Iris pigment epithelial cell (primary cell): Measurements from ENCODE around the gene MIGA1.
A peak's percentile ranks its signal among the peaks of the same experiment; 100 is the strongest.

Experiments
- DNase-seq: peaks from one replicate; pipeline ENCODE4 v3.0.0-alpha.2; 2011; ENCODE audit warnings: low read depth

Gene MIGA1

GRCh38 chr1:77847621-77848080 lies 68.2 kb downstream of the MIGA1 start:
- DNase-seq: no peak

GRCh38 chr1:77850082-77850481 lies 70.6 kb downstream of the MIGA1 start:
- no peak for DNase-seq

GRCh38 chr1:77857552-77857951 lies 78.1 kb downstream of the MIGA1 start:
- peak; percentile 55 for DNase-seq

- DNase-seq: no peak
Measured at GRCh38 chr1:77858725-77859124, 79.3 kb downstream of the MIGA1 start.

- no peak for DNase-seq
Measured at GRCh38 chr1:77859248-77859647, 79.8 kb downstream of the MIGA1 start.

- DNase-seq: peak; percentile 38
Measured at GRCh38 chr1:77866296-77866695, 86.8 kb downstream of the MIGA1 start.

- no peak for DNase-seq
Measured at GRCh38 chr1:77872645-77873044, 93.2 kb downstream of the MIGA1 start.

GRCh38 chr1:77873461-77873860 lies 94.0 kb downstream of the MIGA1 start:
- no peak for DNase-seq

GRCh38 chr1:77874804-77875445 lies 95.5 kb downstream of the MIGA1 start:
- DNase-seq: peak; percentile 74

- DNase-seq: peak; percentile 64
Measured at GRCh38 chr1:77876884-77877283, 97.4 kb downstream of the MIGA1 start.

GRCh38 chr1:77881061-77881460 lies 101.6 kb downstream of the MIGA1 start:
- DNase-seq: no peak

GRCh38 chr1:77882411-77882810 lies 103.0 kb downstream of the MIGA1 start:
- DNase-seq: no peak

- peak; percentile 74 for DNase-seq
Measured at GRCh38 chr1:77888081-77888780, 108.8 kb downstream of the MIGA1 start, which contains the start of gene NEXN. Gene NEXN (plus strand): TSS chr1:77888624. CDS start chr1:77916107, 27,483 bp downstream.

GRCh38 chr1:77888781-77889642 lies 109.6 kb downstream of the MIGA1 start:
- peak; percentile 71 for DNase-seq

- DNase-seq: peak; percentile 85
Measured at GRCh38 chr1:77889671-77890070, 110.2 kb downstream of the MIGA1 start.

GRCh38 chr1:77891200-77891599 lies 111.8 kb downstream of the MIGA1 start:
- no peak for DNase-seq

- DNase-seq: peak; percentile 30
Measured at GRCh38 chr1:77899647-77900320, 120.3 kb downstream of the MIGA1 start.

GRCh38 chr1:77900687-77901293 lies 121.3 kb downstream of the MIGA1 start:
- DNase-seq: peak; percentile 76

GRCh38 chr1:77905603-77906002 lies 126.2 kb downstream of the MIGA1 start:
- DNase-seq: no peak

- DNase-seq: no peak
Measured at GRCh38 chr1:77906019-77906545, 126.6 kb downstream of the MIGA1 start.

- no peak for DNase-seq
Measured at GRCh38 chr1:77906624-77907023, 127.2 kb downstream of the MIGA1 start.
